Central memory CD8-positive, alpha-beta T cell (primary cell): ENCODE data around the gene NF1.
"Not testable (repeated sequence)": the region's sequence is repeated elsewhere in the genome, so short reads cannot be mapped to it uniquely, and the experiment has no call there.

Experiments used
- ATAC-seq: fragments of 150-1000 bp; cut with Tn5 transposase; replicated peaks from 2 replicates; pipeline ENCODE4 v1.10.0; 2022; ENCODE audit warnings: mild to moderate bottlenecking, moderate FRiP score, moderate number of reproducible peaks; ENCODE audit not compliant: poor library complexity, severe bottlenecking; ENCODE audit errors: extremely low read depth
- DNase-seq, 2 donors: peaks; one replicate each; pipeline ENCODE4 v3.0.0; 2021; ENCODE audit warnings: low spot score in 2 of 2
- H3K27ac Mint-ChIP-seq: one replicate; pipeline ENCODE4 v1.8.0; 2022; ENCODE audit warnings: low read depth, mild to moderate bottlenecking, moderate library complexity, mixed read lengths
- H3K27me3 Mint-ChIP-seq: one replicate; pipeline ENCODE4 v1.8.0; 2022; ENCODE audit warnings: mixed read lengths
- H3K36me3 Mint-ChIP-seq: one replicate; pipeline ENCODE4 v1.8.0; 2022; ENCODE audit warnings: mild to moderate bottlenecking, moderate library complexity, mixed read lengths; ENCODE audit not compliant: insufficient read depth
- H3K4me1 Mint-ChIP-seq: one replicate; pipeline ENCODE4 v1.8.0; 2022; ENCODE audit warnings: mixed read lengths
- H3K4me3 Mint-ChIP-seq: one replicate; pipeline ENCODE4 v1.8.0; 2022; ENCODE audit warnings: mild to moderate bottlenecking, moderate library complexity, mixed read lengths
- H3K9me3 Mint-ChIP-seq: one replicate; pipeline ENCODE4 v1.8.0; 2022; ENCODE audit warnings: mixed read lengths

NF1 gene

DNA sequence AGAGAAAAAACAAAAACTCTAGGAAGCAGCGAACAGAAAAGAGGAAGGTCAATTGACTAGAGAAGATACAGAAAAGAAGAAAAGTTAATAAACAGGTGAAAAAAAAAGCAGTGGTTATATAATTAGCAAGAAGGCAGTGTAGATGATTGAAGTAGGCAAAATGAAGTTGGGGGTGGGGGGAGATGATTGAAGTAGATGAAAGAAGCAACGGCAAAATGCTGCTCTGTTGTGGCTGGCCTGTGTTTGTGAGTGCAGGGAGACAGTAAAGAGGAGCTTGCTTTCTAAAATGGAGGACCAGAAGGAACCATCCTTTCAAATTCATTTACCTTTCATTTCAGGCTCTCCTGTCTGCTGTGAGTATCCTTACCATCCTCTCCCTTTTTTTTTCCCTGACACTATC lies 215.5 kb downstream of the NF1 start:
- peak overlapping the region; percentile 85 for H3K4me3 Mint-ChIP-seq
- DNase-seq (peak in 1 of 2 donors; percentile 20), ATAC-seq (peak; percentile 63)
- H3K27ac Mint-ChIP-seq: peak overlapping the region; percentile 90
- peaks cover 35% of the 10 kb centered on the region for H3K36me3 Mint-ChIP-seq
- no peaks in the 10 kb centered on the region for H3K9me3 Mint-ChIP-seq
- H3K27me3 Mint-ChIP-seq: no peaks in the 10 kb centered on the region
- H3K4me1 Mint-ChIP-seq: peaks cover 47% of the 10 kb centered on the region

DNA sequence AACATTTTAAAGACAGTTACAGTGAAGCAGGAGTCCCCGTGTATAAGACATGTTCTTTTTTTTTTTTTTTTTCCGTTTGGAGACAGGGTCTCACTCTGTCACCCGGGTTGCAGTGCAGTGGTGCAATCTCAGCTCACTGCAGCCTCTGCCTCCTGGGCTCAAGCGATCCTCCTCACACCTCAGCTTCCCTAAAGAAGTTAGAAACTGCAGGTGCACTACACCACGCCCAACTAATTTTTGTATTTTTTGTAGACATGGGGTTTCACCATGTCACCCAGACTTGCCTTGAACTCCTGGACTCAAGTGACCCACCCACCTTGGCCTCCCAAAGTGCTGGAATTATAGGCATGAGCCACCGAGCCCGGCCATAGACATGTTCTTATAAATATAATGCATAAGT lies 216.1 kb downstream of the NF1 start:
- Mint-ChIP-seq H3K4me1 (peaks cover 41% of the 10 kb centered on the region), H3K27me3 (no peaks in the 10 kb centered on the region), H3K27ac (peak overlapping the region; percentile 90), H3K9me3 (no peaks in the 10 kb centered on the region), H3K4me3 (peak overlapping the region; percentile 85), H3K36me3 (peaks cover 29% of the 10 kb centered on the region)
- ATAC-seq (no peak), DNase-seq (no peak)

DNA sequence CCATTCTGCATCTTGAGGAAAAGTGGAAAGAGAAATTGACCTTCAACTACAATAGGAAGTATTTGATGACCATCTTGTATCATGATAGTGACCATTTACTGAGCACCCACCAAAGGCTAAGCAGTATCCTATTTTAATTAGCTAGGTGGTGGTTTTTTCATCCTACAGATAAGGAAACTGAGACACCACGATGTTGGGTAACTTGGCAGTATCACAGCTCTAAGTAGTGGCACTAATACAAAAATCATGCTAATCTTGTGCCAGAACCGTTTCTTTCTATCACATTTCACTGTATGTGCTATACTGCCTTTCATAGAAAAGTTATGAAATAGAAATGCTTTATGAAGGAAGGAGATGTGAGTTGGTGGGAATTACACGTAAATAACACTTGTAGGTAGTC lies 216.7 kb downstream of the NF1 start:
- Mint-ChIP-seq H3K9me3 (no peaks in the 10 kb centered on the region), H3K36me3 (peaks cover 26% of the 10 kb centered on the region), H3K4me1 (peaks cover 35% of the 10 kb centered on the region), H3K27me3 (no peaks in the 10 kb centered on the region), H3K27ac (peak overlapping the region; percentile 90), H3K4me3 (peak overlapping the region; percentile 85)
- no peak for ATAC-seq
- no peak for DNase-seq

DNA sequence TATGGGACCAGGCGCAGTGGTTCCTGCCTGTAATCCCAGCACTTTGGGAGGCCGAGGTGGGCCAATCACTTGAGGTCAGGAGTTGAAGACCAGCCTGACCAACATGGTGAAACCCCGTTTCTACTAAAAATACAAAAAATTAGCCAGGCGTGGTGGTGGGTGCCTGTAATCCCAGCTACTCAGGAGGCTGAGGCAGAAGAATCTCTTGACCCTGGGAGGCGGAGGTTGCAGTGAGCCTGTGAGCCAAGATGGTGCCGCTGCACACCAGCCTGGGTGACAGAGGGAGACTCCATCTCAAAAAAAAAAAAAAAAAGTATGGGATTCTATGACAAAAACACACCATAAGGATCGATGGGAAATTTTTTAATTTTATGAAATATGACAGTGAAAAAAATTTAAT lies 217.4 kb downstream of the NF1 start:
- not testable (repeated sequence) for H3K27me3 Mint-ChIP-seq, DNase-seq, ATAC-seq, H3K9me3 Mint-ChIP-seq
- Mint-ChIP-seq H3K4me3 (peak overlapping the region; percentile 85), H3K36me3 (peaks cover 26% of the 10 kb centered on the region), H3K27ac (peak overlapping the region; percentile 90), H3K4me1 (peaks cover 33% of the 10 kb centered on the region)

DNA sequence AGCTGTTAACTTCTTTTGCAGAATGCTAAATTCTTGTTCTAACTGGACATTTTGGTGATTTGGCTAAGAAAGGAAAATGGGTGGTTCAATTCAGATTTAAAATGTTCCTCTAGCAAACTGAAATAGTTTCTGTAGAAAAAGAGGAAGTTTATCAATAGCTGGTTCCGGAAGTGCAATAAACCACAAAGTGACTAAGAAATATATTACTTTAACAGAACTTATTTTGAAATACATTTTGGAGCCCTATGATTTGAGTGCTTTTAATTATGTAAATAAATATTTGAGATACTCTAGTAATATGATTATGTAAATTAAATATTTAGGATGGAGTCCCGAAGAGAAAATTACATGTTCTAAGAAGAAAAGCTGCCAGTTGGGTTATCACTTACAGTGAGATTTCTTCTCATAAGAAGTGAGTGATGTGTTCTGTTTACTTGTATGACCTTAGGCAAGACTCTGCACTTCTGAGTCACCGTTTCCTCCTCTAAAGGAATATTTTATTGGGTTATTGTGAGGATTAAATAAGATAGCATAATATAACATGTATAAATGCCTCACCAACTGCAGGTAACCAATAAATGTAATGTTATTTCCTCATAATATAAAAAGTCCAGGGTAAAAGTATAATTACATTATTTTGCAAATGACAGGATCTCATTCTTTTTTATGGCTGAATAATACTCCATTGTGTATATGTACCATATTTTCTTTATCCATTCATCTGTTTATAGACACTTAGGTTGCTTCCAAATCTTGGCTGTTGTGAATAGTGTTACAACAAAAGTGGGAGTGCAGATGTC lies 219.4 kb downstream of the NF1 start, which contains the start of gene EVI2B:
Gene EVI2B (minus strand): TSS at position 73 of the 800 bp plus-strand sequence. CDS start 8,445 bp downstream, outside the sequence.
- no peak for DNase-seq
- Mint-ChIP-seq H3K4me3 (peak within 1 kb of the TSS; percentile 85), H3K4me1 (peaks cover 37% of the 10 kb centered on the region), H3K36me3 (peaks cover 20% of the 10 kb centered on the region), H3K27ac (peak within 1 kb of the TSS; percentile 90), H3K27me3 (no peaks in the 10 kb centered on the region), H3K9me3 (no peaks in the 10 kb centered on the region)
- peak; percentile 50 for ATAC-seq

GRCh38 chr17:31314782-31315100 lies 220.0 kb downstream of the NF1 start:
- Mint-ChIP-seq H3K4me1 (peaks cover 35% of the 10 kb centered on the region), H3K9me3 (no peaks in the 10 kb centered on the region), H3K27ac (peak overlapping the region; percentile 90), H3K4me3 (peak overlapping the region; percentile 85), H3K27me3 (no peaks in the 10 kb centered on the region), H3K36me3 (peaks cover 22% of the 10 kb centered on the region)
- ATAC-seq (no peak), DNase-seq (no peak)

DNA sequence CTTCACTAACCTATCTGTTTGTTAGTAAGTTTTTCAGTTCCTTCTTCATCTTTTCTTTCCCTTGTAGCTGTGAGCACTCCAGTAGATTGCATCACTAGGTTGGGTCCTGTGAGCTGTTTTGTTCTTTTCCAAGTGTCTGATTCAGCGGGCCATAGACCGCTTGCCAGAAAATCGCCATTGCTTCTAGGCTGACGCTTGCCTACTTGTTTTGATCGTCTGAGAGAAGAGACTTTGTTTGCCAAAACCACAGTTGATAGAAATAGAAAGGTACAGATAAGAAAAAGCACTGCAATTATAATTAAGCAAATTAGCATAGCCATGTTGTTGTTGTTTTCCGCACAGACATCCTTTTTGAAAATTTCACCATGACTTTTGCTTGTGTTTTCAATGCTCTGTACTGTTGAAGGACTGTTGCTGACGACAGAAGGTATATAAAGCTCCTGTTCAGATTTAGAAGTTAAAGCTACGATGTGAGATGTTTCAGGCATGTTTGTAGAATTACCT lies 223.6 kb downstream of the NF1 start:
- peaks cover 31% of the 10 kb centered on the region for H3K4me1 Mint-ChIP-seq

GRCh38 chr17:31318851-31319661 lies 224.3 kb downstream of the NF1 start:
- Mint-ChIP-seq H3K4me1 (peaks cover 37% of the 10 kb centered on the region), H3K27me3 (no peaks in the 10 kb centered on the region), H3K27ac (peak overlapping the region; percentile 92), H3K36me3 (peaks cover 16% of the 10 kb centered on the region), H3K4me3 (peak overlapping the region; percentile 77), H3K9me3 (no peaks in the 10 kb centered on the region)
- no peak for ATAC-seq
- DNase-seq: no peak

More for the DNA sequence above, 223.6 kb downstream of the NF1 start:
- Mint-ChIP-seq H3K27ac (peak overlapping the region; percentile 92), H3K4me3 (peak overlapping the region; percentile 77), H3K27me3 (no peaks in the 10 kb centered on the region), H3K9me3 (no peaks in the 10 kb centered on the region), H3K36me3 (peaks cover 17% of the 10 kb centered on the region)
- DNase-seq (peak in 1 of 2 donors; percentile 38), ATAC-seq (peak; percentile 12)

GRCh38 chr17:31320241-31320640 lies 225.5 kb downstream of the NF1 start:
- DNase-seq (no peak), ATAC-seq (no peak)
- Mint-ChIP-seq H3K4me1 (peaks cover 29% of the 10 kb centered on the region), H3K27me3 (no peaks in the 10 kb centered on the region), H3K36me3 (peaks cover 16% of the 10 kb centered on the region), H3K9me3 (no peaks in the 10 kb centered on the region), H3K4me3 (peak overlapping the region; percentile 77), H3K27ac (peak overlapping the region; percentile 96)

- DNase-seq: no peak
- peaks cover 29% of the 10 kb centered on the region for H3K4me1 Mint-ChIP-seq
- no peaks in the 10 kb centered on the region for H3K27me3 Mint-ChIP-seq
- H3K27ac Mint-ChIP-seq: peak overlapping the region; percentile 96
- peaks cover 16% of the 10 kb centered on the region for H3K36me3 Mint-ChIP-seq
- peak overlapping the region; percentile 77 for H3K4me3 Mint-ChIP-seq
- no peak for ATAC-seq
- H3K9me3 Mint-ChIP-seq: no peaks in the 10 kb centered on the region
These were observed 226.0 kb downstream of the NF1 start for GRCh38 chr17:31320791-31321190.

DNA sequence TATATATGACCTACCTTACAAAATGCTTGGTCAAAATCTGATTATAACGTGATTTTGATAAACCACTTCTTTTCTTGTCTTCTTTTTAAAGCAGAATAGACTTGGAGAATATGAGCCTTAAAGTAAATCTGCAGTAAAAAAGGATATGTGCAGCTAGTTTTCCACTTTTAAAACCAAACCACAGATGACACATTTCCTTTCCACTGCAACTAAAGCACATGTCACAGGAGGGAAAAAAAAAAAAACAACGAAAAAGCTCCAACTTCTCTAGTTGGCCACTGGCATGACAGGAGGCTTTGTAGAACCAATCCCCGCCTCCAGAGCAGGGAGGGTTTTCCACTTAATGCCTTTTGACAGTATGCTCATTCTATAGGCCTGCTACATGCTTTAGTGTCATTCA lies 226.7 kb downstream of the NF1 start, which contains the start of gene EVI2A:
Gene EVI2A (minus strand): TSS at position 142 of the 400 bp plus-strand sequence. CDS start 2,609 bp downstream, outside the sequence.
- Mint-ChIP-seq H3K36me3 (peaks cover 20% of the 10 kb centered on the region), H3K27ac (peak within 1 kb of the TSS; percentile 96), H3K4me1 (peaks cover 29% of the 10 kb centered on the region), H3K27me3 (no peaks in the 10 kb centered on the region), H3K4me3 (peak within 1 kb of the TSS; percentile 77), H3K9me3 (no peaks in the 10 kb centered on the region)
- DNase-seq: peak; percentile 32 to 74
- peak; percentile 95 for ATAC-seq

- Mint-ChIP-seq H3K27me3 (no peaks in the 10 kb centered on the region), H3K4me1 (peaks cover 29% of the 10 kb centered on the region), H3K4me3 (peak overlapping the region; percentile 77), H3K9me3 (no peaks in the 10 kb centered on the region), H3K36me3 (peaks cover 23% of the 10 kb centered on the region), H3K27ac (peak overlapping the region; percentile 96)
- peak; percentile 35 for ATAC-seq
- peak in 1 of 2 donors; percentile 31 for DNase-seq
These were observed 227.2 kb downstream of the NF1 start for GRCh38 chr17:31321966-31322365.
